Vagina (tissue), 2 donors: ENCODE results near the gene RAB1A. TPM values are rescaled to one million over a fixed set of nuclear protein-coding genes. Genes with fewer than 3 reads are reported as not detected.
"Not testable (repeated sequence)": the region's sequence is repeated elsewhere in the genome, so short reads cannot be mapped to it uniquely, and the experiment has no call there.

Source experiments
- DNase-seq, 2 donors: peaks; one replicate each; pipeline ENCODE4 v3.0.0-alpha.2; 2017; ENCODE audit errors: extremely low spot score in 2 of 2
- H3K27ac ChIP-seq: fragments of 200-600 bp; sonication (generic); one replicate; pipeline ENCODE4 v1.5.1; 2019
- H3K27me3 ChIP-seq: fragments of 200-600 bp; sonication (generic); one replicate; pipeline ENCODE4 v1.5.1; 2019
- H3K36me3 ChIP-seq, 2 donors: fragments of 200-600 bp; sonication (generic); one replicate each; pipeline ENCODE4 v1.5.1; 2017 to 2019
- H3K4me1 ChIP-seq: fragments of 200-600 bp; sonication (generic); one replicate; pipeline ENCODE4 v1.5.1; 2019
- H3K4me3 ChIP-seq, 2 donors: fragments of 200-600 bp; sonication (generic); 1 replicate in 1 of 2; 2 replicates in 1 of 2; pipeline ENCODE4 v1.5.1; 2016 to 2019
- H3K9me3 ChIP-seq: fragments of 200-600 bp; sonication (generic); one replicate; pipeline ENCODE4 v1.5.1; 2019
- POLR2A ChIP-seq, 2 donors: fragments of 450-650 bp; IDR thresholded peaks; one replicate each; pipeline ENCODE4 v1.6.1; 2017; ENCODE audit warnings: antibody characterized with exemption in 2 of 2, mild to moderate bottlenecking in 2 of 2, moderate library complexity in 2 of 2
- POLR2AphosphoS5 ChIP-seq, 2 donors: sonication (generic); formaldehyde crosslinking; IDR thresholded peaks; one replicate each; pipeline ENCODE4 v1.9.0; 2017; ENCODE audit warnings: antibody characterized with exemption in 2 of 2, mild to moderate bottlenecking in 2 of 2, low read depth in 1 of 2; ENCODE audit not compliant: insufficient read depth in 1 of 2
- intact Hi-C: fragments of 100-400 bp; cut with DNase I; formaldehyde crosslinking; loops from one replicate; pipeline ENCODE4 v1.15.1; 2023
- total RNA-seq: library from RNA; depleted of rRNA; stranded (reverse); fragments of >200 nt; gene quantifications from one replicate; pipeline ENCODE4 v1.2.3, GENCODE V29; 2016
- TF ChIP-seq, protein P1 (sequence below), 3 experiments: fragments of 450-650 bp in 2 of 3; fragments of 200-600 bp in 1 of 3; sonication (generic) in 1 of 3; IDR thresholded peaks; one replicate each; pipeline ENCODE4 v1.5.1; 2017 to 2019; ENCODE audit warnings: antibody characterized with exemption in 3 of 3, mild to moderate bottlenecking in 2 of 3, moderate library complexity in 2 of 3

Gene RAB1A
- total RNA-seq, 1 donor from 2014 or later = 92.3 TPM

DNA sequence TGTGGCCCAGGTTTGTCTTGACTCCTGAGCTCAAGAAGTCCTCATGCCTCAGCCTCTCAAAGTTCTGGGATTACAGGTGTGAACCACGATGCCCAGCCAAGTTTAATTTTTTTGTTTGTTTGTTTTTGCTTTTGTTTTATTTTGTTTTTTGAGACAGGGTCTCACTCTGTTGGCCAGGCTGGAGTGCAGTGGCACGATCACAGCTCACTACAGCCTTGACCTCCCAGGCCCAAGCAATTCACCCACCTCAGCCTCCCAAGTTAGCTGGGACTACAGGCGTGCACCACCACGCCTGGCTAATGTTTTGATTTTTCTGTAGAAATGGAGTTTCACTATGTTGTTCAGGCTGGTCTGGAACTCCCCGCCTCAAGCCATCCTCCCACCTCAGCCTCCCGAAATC, 29.4 kb upstream of the RAB1A start:
- Histone ChIP-seq H3K27me3 (no peaks in the 10 kb centered on the region), H3K4me3 (no peak overlapping the region), H3K4me1 (peaks cover 6% of the 10 kb centered on the region), H3K27ac (no peak overlapping the region), H3K9me3 (no peaks in the 10 kb centered on the region), H3K36me3 (no peaks in the 10 kb centered on the region)
- intact Hi-C loops = no loop called here
- TF ChIP-seq POLR2AphosphoS5 (IDR thresholded peaks at IDR 0.05; ENCODE audit: insufficient read depth in 1 of 2, low read depth in 1 of 2) = no peak
- TF ChIP-seq, protein P1, sequence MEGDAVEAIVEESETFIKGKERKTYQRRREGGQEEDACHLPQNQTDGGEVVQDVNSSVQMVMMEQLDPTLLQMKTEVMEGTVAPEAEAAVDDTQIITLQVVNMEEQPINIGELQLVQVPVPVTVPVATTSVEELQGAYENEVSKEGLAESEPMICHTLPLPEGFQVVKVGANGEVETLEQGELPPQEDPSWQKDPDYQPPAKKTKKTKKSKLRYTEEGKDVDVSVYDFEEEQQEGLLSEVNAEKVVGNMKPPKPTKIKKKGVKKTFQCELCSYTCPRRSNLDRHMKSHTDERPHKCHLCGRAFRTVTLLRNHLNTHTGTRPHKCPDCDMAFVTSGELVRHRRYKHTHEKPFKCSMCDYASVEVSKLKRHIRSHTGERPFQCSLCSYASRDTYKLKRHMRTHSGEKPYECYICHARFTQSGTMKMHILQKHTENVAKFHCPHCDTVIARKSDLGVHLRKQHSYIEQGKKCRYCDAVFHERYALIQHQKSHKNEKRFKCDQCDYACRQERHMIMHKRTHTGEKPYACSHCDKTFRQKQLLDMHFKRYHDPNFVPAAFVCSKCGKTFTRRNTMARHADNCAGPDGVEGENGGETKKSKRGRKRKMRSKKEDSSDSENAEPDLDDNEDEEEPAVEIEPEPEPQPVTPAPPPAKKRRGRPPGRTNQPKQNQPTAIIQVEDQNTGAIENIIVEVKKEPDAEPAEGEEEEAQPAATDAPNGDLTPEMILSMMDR (IDR thresholded peaks at IDR 0.05) = no peak
- no peak for TF ChIP-seq POLR2A (IDR thresholded peaks at IDR 0.05)
- no peak for DNase-seq

DNA sequence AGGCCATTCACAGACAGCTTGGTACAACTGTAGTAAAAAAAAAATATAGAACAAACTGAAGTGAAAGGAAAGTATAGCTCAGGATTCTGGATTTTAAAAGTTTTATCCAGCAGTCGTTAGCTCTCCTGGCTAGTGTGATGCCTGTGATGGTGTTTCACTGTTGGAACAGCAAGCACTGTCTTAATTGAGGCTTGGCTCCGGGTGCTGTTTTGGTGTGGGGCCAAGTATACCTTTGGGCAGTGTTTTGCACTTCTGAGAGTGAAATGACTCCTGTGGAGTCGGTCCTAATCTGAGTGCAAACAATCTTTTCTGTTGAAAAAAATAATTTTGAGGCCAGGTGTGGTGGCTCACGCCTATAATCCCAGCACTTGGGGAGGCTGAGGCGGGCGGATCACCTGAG, 28.7 kb upstream of the RAB1A start:
- TF ChIP-seq POLR2A (IDR thresholded peaks at IDR 0.05) (no peak), POLR2AphosphoS5 (IDR thresholded peaks at IDR 0.05; ENCODE audit: insufficient read depth in 1 of 2, low read depth in 1 of 2) (no peak)
- TF ChIP-seq, protein P1 (IDR thresholded peaks at IDR 0.05) = no peak
- no peak overlapping the region for H3K27ac ChIP-seq
- DNase-seq = no peak
- no peak overlapping the region for H3K4me3 ChIP-seq
- peaks cover 2% of the 10 kb centered on the region for H3K4me1 ChIP-seq
- H3K36me3 ChIP-seq = no peaks in the 10 kb centered on the region
- H3K27me3 ChIP-seq = no peaks in the 10 kb centered on the region
- intact Hi-C loops = no loop called here
- no peaks in the 10 kb centered on the region for H3K9me3 ChIP-seq

DNA sequence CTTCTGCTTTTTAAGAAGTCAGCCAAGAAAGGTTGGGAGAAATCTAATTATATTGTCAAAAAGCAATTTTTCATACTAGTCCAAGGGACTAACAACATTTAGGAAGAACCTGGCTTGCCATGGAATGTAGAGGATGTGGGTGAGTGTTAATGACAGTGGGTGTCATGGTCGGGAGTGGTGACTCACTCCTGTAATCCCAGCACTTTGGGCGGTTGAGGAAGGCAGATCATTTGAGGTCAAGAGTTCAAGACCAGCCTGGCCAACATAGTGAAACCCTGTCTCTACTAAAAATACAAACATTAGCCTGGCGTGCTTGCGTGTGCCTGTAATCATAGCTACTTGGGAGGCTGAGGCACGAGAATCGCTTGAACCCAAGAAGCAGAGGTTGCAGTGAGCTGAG, 27.9 kb upstream of the RAB1A start:
- H3K4me1 ChIP-seq, H3K27me3 ChIP-seq, DNase-seq, intact Hi-C loops, H3K27ac ChIP-seq, H3K9me3 ChIP-seq, H3K36me3 ChIP-seq, H3K4me3 ChIP-seq: not testable (repeated sequence)

DNA sequence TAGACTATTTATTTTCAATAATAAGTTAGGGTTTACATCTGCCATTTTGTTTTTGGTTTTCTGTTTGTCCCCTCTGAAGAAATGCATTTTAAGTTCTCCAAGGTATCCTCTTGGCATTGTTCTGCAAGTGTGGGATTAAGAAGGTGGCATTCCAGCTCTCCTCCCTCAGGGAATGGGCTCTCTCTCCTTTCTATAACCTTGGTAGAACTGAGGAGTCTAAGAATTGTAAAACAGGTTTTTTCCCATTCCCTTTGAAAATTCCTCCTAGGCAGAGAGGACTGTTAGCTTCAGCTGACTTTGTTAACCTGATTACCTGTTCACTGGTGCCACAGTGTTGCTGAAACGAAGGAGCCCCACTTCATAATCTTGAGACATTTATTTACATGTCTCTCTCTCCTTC, 26.1 kb upstream of the RAB1A start:
- no peak overlapping the region for H3K27ac ChIP-seq
- H3K36me3 ChIP-seq = no peaks in the 10 kb centered on the region
- no peaks in the 10 kb centered on the region for H3K9me3 ChIP-seq

DNA sequence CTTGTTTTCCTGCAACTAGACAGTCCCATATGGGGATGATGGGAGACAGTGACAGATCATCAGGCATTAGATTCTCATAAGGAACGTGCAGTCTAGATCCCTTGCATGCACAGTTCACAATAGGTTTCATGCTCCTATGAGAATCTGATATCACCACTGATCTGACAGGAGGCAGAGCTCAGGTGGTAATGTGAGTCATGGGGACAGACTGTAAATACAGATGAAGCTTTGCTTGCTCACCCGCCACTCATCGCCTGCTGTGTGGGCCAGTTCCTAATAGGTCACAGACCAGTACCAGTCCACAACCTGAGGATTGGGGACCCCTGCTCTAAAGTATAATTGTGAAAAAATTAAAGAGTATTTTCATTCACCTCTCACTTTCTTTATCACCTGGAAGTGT, 23.6 kb upstream of the RAB1A start:
- no peaks in the 10 kb centered on the region for H3K9me3 ChIP-seq
- no peak for DNase-seq
- TF ChIP-seq POLR2AphosphoS5 (IDR thresholded peaks at IDR 0.05; ENCODE audit: insufficient read depth in 1 of 2, low read depth in 1 of 2) (no peak), POLR2A (IDR thresholded peaks at IDR 0.05) (no peak)
- TF ChIP-seq, protein P1 (IDR thresholded peaks at IDR 0.05) = no peak
- no peaks in the 10 kb centered on the region for H3K4me1 ChIP-seq
- no peak overlapping the region for H3K27ac ChIP-seq
- intact Hi-C loops = no loop called here
- no peaks in the 10 kb centered on the region for H3K27me3 ChIP-seq
- H3K4me3 ChIP-seq = no peak overlapping the region
- no peaks in the 10 kb centered on the region for H3K36me3 ChIP-seq

More for the DNA sequence above, 26.1 kb upstream of the RAB1A start:
- Histone ChIP-seq H3K4me1 (no peaks in the 10 kb centered on the region), H3K4me3 (no peak overlapping the region), H3K27me3 (no peaks in the 10 kb centered on the region)
- no peak for TF ChIP-seq POLR2AphosphoS5 (IDR thresholded peaks at IDR 0.05; ENCODE audit: insufficient read depth in 1 of 2, low read depth in 1 of 2)
- TF ChIP-seq POLR2A (IDR thresholded peaks at IDR 0.05) = no peak
- TF ChIP-seq, protein P1 (IDR thresholded peaks at IDR 0.05) = no peak
- no peak for DNase-seq
- intact Hi-C loops = no loop called here

DNA sequence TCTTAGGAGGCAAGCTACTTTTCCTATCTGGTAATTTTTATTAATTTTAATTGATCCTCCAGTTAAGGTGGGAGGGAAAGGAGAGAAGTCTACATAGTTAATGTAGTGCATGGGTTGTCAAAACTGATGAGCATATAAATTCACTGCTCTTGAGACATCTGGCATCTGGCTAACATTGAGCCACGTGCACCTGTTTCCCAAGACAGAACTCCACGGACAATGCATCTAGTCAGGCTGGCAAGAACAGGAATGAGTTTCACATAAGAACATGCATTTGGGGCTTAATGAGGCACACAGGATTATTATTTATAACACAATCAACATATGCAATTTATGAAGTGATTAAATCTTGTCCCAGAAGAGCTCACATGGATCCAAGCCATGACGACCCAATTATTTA, 16.2 kb upstream of the RAB1A start:
- intact Hi-C loops = no loop called here
- H3K9me3 ChIP-seq = no peaks in the 10 kb centered on the region
- no peak for TF ChIP-seq POLR2A (IDR thresholded peaks at IDR 0.05)
- no peak for TF ChIP-seq POLR2AphosphoS5 (IDR thresholded peaks at IDR 0.05; ENCODE audit: insufficient read depth in 1 of 2, low read depth in 1 of 2)
- TF ChIP-seq, protein P1 (IDR thresholded peaks at IDR 0.05) = no peak
- H3K27me3 ChIP-seq = no peaks in the 10 kb centered on the region
- H3K27ac ChIP-seq = no peak overlapping the region
- H3K4me1 ChIP-seq = no peaks in the 10 kb centered on the region
- no peak for DNase-seq
- H3K36me3 ChIP-seq = no peaks in the 10 kb centered on the region
- no peak overlapping the region for H3K4me3 ChIP-seq
